SK-N-SH (cell line): ENCODE data around the gene GSTO2. TPM values are rescaled to one million over a fixed set of nuclear protein-coding genes. Genes with fewer than 3 reads are reported as not detected.

Source experiments
- CTCF ChIA-PET: fragments of 300-600, 350-600 bp; formaldehyde crosslinking; extraction: SDS; loops from one replicate; lab custom pipeline; 2021; lab: Yijun Ruan, JAX
- POLR2A ChIA-PET: fragments of 350-600 bp; sonication (Branson Sonifier 250); formaldehyde crosslinking; extraction: SDS; loops from one replicate; lab custom pipeline; 2020; ENCODE audit warnings: antibody characterized with exemption, inconsistent platforms; lab: Yijun Ruan, JAX
- DNase-seq: peaks from one replicate; pipeline ENCODE4 v3.0.0; 2012
- H2AFZ ChIP-seq: fragments of 200-600 bp; sonication (generic); 2 replicates; pipeline ENCODE4 v1.8.1; 2016; ENCODE audit warnings: antibody characterized with exemption, mild to moderate bottlenecking, low read depth
- H3F3A ChIP-seq: fragments of 200-600 bp; sonication (generic); replicated peaks from 2 replicates; pipeline ENCODE3; 2016; ENCODE audit warnings: antibody characterized with exemption, mild to moderate bottlenecking; ENCODE audit not compliant: insufficient read depth
- H3K27ac ChIP-seq, 2 experiments: fragments of 200-500 bp in 1 of 2; fragments of 200-600 bp in 1 of 2; sonication (Bioruptor generic) in 1 of 2; sonication (generic), shearing (Covaris generic) in 1 of 2; 2 replicates each; pipeline versions ENCODE4 v1.5.1 to v1.6.1; 2014 to 2016; ENCODE audit warnings: low read depth in 2 of 2, inconsistent platforms in 1 of 2, low read length in 1 of 2, mild to moderate bottlenecking in 1 of 2, mixed read lengths in 1 of 2
- H3K27me3 ChIP-seq: fragments of 200-600 bp; sonication (generic), shearing (Covaris generic); 2 replicates; pipeline ENCODE4 v1.6.1; 2016; ENCODE audit warnings: mixed run types; ENCODE audit not compliant: insufficient read depth
- H3K36me3 ChIP-seq, 2 experiments: fragments of 200-500 bp in 1 of 2; fragments of 200-600 bp in 1 of 2; sonication (Bioruptor generic) in 1 of 2; sonication (generic) in 1 of 2; replicated peaks in 1 of 2; 2 replicates each; pipeline versions ENCODE3 to v1.5.1; 2014 to 2016; ENCODE audit warnings: low read length in 1 of 2, mild to moderate bottlenecking in 1 of 2; ENCODE audit not compliant: insufficient read depth in 2 of 2, control insufficient read depth in 1 of 2
- H3K4me1 ChIP-seq, 2 experiments: fragments of 200-500 bp in 1 of 2; fragments of 200-600 bp in 1 of 2; sonication (Bioruptor generic) in 1 of 2; sonication (generic), shearing (Covaris generic) in 1 of 2; 2 replicates each; pipeline versions ENCODE4 v1.5.1 to v1.6.1; 2014 to 2016; ENCODE audit warnings: low read depth in 1 of 2, low read length in 1 of 2, mixed run types in 1 of 2; ENCODE audit not compliant: insufficient read depth in 2 of 2, control insufficient read depth in 1 of 2
- H3K4me2 ChIP-seq: fragments of 200-600 bp; sonication (generic), shearing (Covaris generic); 2 replicates; pipeline ENCODE4 v1.6.1; 2017; ENCODE audit warnings: mixed run types
- H3K4me3 ChIP-seq, 2 experiments: fragments of 200-500 bp in 1 of 2; fragments of 200-600 bp in 1 of 2; sonication (Bioruptor generic) in 1 of 2; sonication (generic), shearing (Covaris generic) in 1 of 2; 2 replicates each; pipeline versions ENCODE4 v1.5.1 to v1.8.1; 2014 to 2016; ENCODE audit warnings: low read depth in 2 of 2, inconsistent platforms in 1 of 2, low read length in 1 of 2, mild to moderate bottlenecking in 1 of 2, mixed read lengths in 1 of 2, moderate library complexity in 1 of 2
- H3K79me2 ChIP-seq: fragments of 200-600 bp; sonication (generic); 2 replicates; pipeline ENCODE4 v1.8.1; 2017; ENCODE audit warnings: mild to moderate bottlenecking; ENCODE audit not compliant: insufficient read depth
- H3K9ac ChIP-seq: fragments of 200-600 bp; sonication (generic); 2 replicates; pipeline ENCODE4 v1.6.1; 2017; ENCODE audit warnings: mixed run types
- H3K9me2 ChIP-seq: fragments of 200-600 bp; sonication (generic); 2 replicates; pipeline ENCODE4 v1.6.1; 2017; ENCODE audit warnings: mixed run types
- H3K9me3 ChIP-seq: fragments of 200-600 bp; sonication (generic); 2 replicates; pipeline ENCODE4 v1.6.1; 2017; ENCODE audit warnings: mixed run types, mild to moderate bottlenecking, moderate library complexity
- H4K20me1 ChIP-seq: fragments of 200-600 bp; sonication (generic); 2 replicates; pipeline ENCODE4 v1.6.1; 2017; ENCODE audit warnings: mild to moderate bottlenecking, mixed run types; ENCODE audit not compliant: insufficient read depth
- CHD2 ChIP-seq: fragments of 150-350 bp; IDR thresholded peaks from 2 replicates; pipeline ENCODE4 v1.6.1; 2018; ENCODE audit warnings: low read length; ENCODE audit not compliant: partially characterized antibody
- EP300 ChIP-seq, 2 experiments: IDR thresholded peaks; 2 replicates each; pipeline versions ENCODE4 v1.4.0 to v1.6.1; 2012; ENCODE audit warnings: borderline replicate concordance in 1 of 2, low read depth in 1 of 2, low read length in 1 of 2
- EZH2phosphoT487 ChIP-seq: fragments of 200-600 bp; sonication (generic); IDR thresholded peaks from 2 replicates; pipeline ENCODE4 v1.6.1; 2017; ENCODE audit warnings: low read depth, mixed run types, mild to moderate bottlenecking, antibody characterized with exemption, moderate library complexity, borderline replicate concordance
- FOSL2 ChIP-seq: IDR thresholded peaks from 2 replicates; pipeline ENCODE4 v1.4.0; 2012; ENCODE audit warnings: low read depth, mild to moderate bottlenecking, moderate library complexity, borderline replicate concordance
- GATA2 ChIP-seq: sonication (generic); formaldehyde crosslinking; IDR thresholded peaks from 2 replicates; pipeline ENCODE4 v1.5.0; 2020; ENCODE audit warnings: mild to moderate bottlenecking, missing genetic modification reagents
- JUND ChIP-seq: IDR thresholded peaks from 2 replicates; pipeline ENCODE4 v1.4.0; 2012
- MAX ChIP-seq: IDR thresholded peaks from 2 replicates; pipeline ENCODE4 v1.4.0; 2012; ENCODE audit warnings: low read depth
- MXI1 ChIP-seq: IDR thresholded peaks from 2 replicates; pipeline ENCODE4 v1.6.1; 2012; ENCODE audit warnings: mild to moderate bottlenecking, low read depth, low read length, improper control_type of control experiment
- PBX3 ChIP-seq: IDR thresholded peaks from 2 replicates; pipeline ENCODE4; 2012
- POLR2AphosphoS5 ChIP-seq: IDR thresholded peaks from 2 replicates; pipeline ENCODE4 v1.6.1; 2012; ENCODE audit warnings: low read depth, low read length
- RAD21 ChIP-seq: IDR thresholded peaks from 2 replicates; pipeline ENCODE4 v1.6.1; 2012; ENCODE audit warnings: mild to moderate bottlenecking, low read length
- RFX5 ChIP-seq: IDR thresholded peaks from 2 replicates; pipeline ENCODE4 v1.6.1; 2012; ENCODE audit warnings: mild to moderate bottlenecking, improper control_type of control experiment, low read length
- RXRA ChIP-seq: IDR thresholded peaks from 2 replicates; pipeline ENCODE4 v1.4.0; 2012; ENCODE audit warnings: low read depth, mild to moderate bottlenecking, borderline replicate concordance
- SIN3A ChIP-seq: IDR thresholded peaks from 2 replicates; pipeline ENCODE4 v1.6.1; 2012; ENCODE audit warnings: low read depth, mild to moderate bottlenecking, low read length, moderate library complexity, borderline replicate concordance
- TAF1 ChIP-seq: IDR thresholded peaks from 2 replicates; pipeline ENCODE4 v1.6.1; 2012; ENCODE audit warnings: low read depth, mild to moderate bottlenecking, low read length, moderate library complexity, borderline replicate concordance
- TCF12 ChIP-seq: IDR thresholded peaks from 2 replicates; pipeline ENCODE4 v1.4.0; 2012
- TEAD4 ChIP-seq: IDR thresholded peaks from 2 replicates; pipeline ENCODE4 v1.4.0; 2012; ENCODE audit warnings: mild to moderate bottlenecking, borderline replicate concordance; ENCODE audit not compliant: insufficient read depth
- WGBS: methylation state at CpG from one replicate; pipeline ENCODE4 v1.1.6; 2017; ENCODE audit warnings: low lambda C conversion rate; 5-methylcytosine and 5-hydroxymethylcytosine counted together
- polyA plus RNA-seq, 3 experiments: library from polyadenylated mRNA; depleted of rRNA; stranded (reverse); fragments of >200 nt; gene quantifications; 2 replicates each; pipeline ENCODE4 v1.2.3, GENCODE V29; 2012
- TF ChIP-seq, protein P1 (sequence below): fragments of 150-350 bp; IDR thresholded peaks from 2 replicates; pipeline ENCODE4 v1.6.1; 2017; ENCODE audit warnings: antibody characterized with exemption, low read length, low read depth, borderline replicate concordance
- TF ChIP-seq, protein P2 (sequence below): fragments of 200-600 bp; sonication (generic); IDR thresholded peaks from 2 replicates; pipeline ENCODE4 v1.6.1; 2017; ENCODE audit warnings: antibody characterized with exemption, mild to moderate bottlenecking, moderate library complexity
- TF ChIP-seq, protein P3 (sequence below): fragments of 150-350 bp; IDR thresholded peaks from 2 replicates; pipeline ENCODE4 v1.6.1; 2016; ENCODE audit warnings: mild to moderate bottlenecking, low read depth, low read length

GSTO2 gene
- polyA plus RNA-seq, 1 of the 3 experiments (the other 2 are of a cell fraction), result 0.49 TPM

DNA sequence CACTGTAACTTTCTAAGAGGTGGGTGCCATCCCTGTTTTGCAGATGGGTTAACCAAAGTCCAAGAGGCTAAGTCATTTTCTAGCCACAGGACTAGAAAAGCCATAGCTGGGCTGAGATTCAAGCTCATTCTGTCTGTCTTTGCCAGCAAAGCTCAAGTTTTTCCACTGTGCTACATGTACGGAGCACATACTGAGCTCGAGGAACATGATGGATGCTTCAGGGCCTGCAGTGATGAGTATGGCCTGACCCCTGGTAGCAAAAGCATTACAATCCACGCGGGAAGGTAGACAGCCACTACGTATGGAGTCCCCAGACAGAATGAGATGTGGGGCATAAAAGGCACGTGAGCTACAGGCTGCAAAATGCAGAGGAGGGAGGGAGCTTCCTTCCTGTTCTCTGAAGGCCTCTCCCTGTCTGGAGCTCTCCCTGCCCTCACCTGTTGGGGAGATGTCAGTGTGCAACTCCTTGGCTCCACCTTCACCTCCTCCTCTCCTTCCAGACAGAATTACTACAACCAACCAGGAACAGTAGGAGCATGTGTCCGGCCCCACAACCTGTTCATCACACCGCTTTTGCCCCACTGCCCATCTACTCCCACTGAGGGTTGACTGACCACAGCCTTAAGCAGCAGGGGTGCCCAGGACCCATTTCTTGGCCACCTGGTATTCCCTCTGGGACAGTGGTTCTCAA, 52.9 kb downstream of the GSTO2 start:
- ChIA-PET CTCF (interaction anchor here (0.7 to 3.0 kb wide), 10 partner anchors 9 to 32 kb away, joined by 3 to 18 read pairs (median 7); partner anchors contain the start of genes CFAP58 and ITPRIP), POLR2A (interaction anchor here (1.2 kb wide), 1 partner anchor 16 kb away, joined by 4 read pairs; the partner anchor contains the start of gene ITPRIP)
- no peaks in the 10 kb centered on the region for H3K9me3 ChIP-seq
- H3K27me3 ChIP-seq, result no peaks in the 10 kb centered on the region
- DNase-seq, result no peak
- H3K27ac ChIP-seq, result peak overlapping the region in 1 of 2 experiments; percentile 36; a peak in 1 of 4 replicates
- no peaks in the 10 kb centered on the region for H3K9me2 ChIP-seq
- no peaks in the 10 kb centered on the region for H3F3A ChIP-seq
- peaks cover 55% of the 10 kb centered on the region for H4K20me1 ChIP-seq
- peaks cover 100% of the 10 kb centered on the region for H3K79me2 ChIP-seq
- H3K4me3 ChIP-seq, result no peak overlapping the region
- H3K9ac ChIP-seq, result no peak overlapping the region
- H2AFZ ChIP-seq, result no peak overlapping the region
- peaks cover 0 to 13% of the 10 kb centered on the region in 2 experiments for H3K36me3 ChIP-seq
- WGBS, result 95% methylated on average over 8 of the region's 8 CpGs
- TF ChIP-seq RFX5 (no peak), SIN3A (no peak), JUND (no peak), EP300 (IDR thresholded peaks at IDR 0.05; ENCODE audit: borderline replicate concordance in 1 of 2, low read depth in 1 of 2, low read length in 1 of 2) (no peak), MAX (no peak), RXRA (no peak), EZH2phosphoT487 (no peak), RAD21 (no peak), TEAD4 (no peak), PBX3 (no peak), POLR2AphosphoS5 (no peak), TAF1 (no peak), MXI1 (no peak), FOSL2 (no peak), GATA2 (CRISPR knock-in tag) (no peak), TCF12 (no peak), CHD2 (no peak)
- TF ChIP-seq, protein P1, sequence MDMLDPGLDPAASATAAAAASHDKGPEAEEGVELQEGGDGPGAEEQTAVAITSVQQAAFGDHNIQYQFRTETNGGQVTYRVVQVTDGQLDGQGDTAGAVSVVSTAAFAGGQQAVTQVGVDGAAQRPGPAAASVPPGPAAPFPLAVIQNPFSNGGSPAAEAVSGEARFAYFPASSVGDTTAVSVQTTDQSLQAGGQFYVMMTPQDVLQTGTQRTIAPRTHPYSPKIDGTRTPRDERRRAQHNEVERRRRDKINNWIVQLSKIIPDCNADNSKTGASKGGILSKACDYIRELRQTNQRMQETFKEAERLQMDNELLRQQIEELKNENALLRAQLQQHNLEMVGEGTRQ, result no peak
- TF ChIP-seq, protein P2, sequence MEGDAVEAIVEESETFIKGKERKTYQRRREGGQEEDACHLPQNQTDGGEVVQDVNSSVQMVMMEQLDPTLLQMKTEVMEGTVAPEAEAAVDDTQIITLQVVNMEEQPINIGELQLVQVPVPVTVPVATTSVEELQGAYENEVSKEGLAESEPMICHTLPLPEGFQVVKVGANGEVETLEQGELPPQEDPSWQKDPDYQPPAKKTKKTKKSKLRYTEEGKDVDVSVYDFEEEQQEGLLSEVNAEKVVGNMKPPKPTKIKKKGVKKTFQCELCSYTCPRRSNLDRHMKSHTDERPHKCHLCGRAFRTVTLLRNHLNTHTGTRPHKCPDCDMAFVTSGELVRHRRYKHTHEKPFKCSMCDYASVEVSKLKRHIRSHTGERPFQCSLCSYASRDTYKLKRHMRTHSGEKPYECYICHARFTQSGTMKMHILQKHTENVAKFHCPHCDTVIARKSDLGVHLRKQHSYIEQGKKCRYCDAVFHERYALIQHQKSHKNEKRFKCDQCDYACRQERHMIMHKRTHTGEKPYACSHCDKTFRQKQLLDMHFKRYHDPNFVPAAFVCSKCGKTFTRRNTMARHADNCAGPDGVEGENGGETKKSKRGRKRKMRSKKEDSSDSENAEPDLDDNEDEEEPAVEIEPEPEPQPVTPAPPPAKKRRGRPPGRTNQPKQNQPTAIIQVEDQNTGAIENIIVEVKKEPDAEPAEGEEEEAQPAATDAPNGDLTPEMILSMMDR, result no peak
- TF ChIP-seq, protein P3, sequence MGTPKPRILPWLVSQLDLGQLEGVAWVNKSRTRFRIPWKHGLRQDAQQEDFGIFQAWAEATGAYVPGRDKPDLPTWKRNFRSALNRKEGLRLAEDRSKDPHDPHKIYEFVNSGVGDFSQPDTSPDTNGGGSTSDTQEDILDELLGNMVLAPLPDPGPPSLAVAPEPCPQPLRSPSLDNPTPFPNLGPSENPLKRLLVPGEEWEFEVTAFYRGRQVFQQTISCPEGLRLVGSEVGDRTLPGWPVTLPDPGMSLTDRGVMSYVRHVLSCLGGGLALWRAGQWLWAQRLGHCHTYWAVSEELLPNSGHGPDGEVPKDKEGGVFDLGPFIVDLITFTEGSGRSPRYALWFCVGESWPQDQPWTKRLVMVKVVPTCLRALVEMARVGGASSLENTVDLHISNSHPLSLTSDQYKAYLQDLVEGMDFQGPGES, result no peak
- no peak overlapping the region for H3K4me2 ChIP-seq
- peaks cover 26 to 48% of the 10 kb centered on the region in 2 experiments; a peak in 2 of 4 replicates for H3K4me1 ChIP-seq
